ENCODE data around the gene C16orf54. TPM values are rescaled to one million over a fixed set of nuclear protein-coding genes. Genes with fewer than 3 reads are reported as not detected.

Gene C16orf54
- total and polyA plus RNA-seq, 9 of the 15 experiments (the other 6 are each of a cell fraction or from before 2014, with no cell fraction given) = 0.09 TPM; not detected in 8

GRCh38 chr16:29783094-29783953 is 37.5 kb upstream of the C16orf54 start (continued):
- TF ChIP-seq, protein P1, sequence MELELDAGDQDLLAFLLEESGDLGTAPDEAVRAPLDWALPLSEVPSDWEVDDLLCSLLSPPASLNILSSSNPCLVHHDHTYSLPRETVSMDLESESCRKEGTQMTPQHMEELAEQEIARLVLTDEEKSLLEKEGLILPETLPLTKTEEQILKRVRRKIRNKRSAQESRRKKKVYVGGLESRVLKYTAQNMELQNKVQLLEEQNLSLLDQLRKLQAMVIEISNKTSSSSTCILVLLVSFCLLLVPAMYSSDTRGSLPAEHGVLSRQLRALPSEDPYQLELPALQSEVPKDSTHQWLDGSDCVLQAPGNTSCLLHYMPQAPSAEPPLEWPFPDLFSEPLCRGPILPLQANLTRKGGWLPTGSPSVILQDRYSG (tag; conservative IDR thresholded peaks at IDR 0.05; ENCODE audit: low read depth) = peak; percentile 98
- peak; percentile 89 for TF ChIP-seq ZBTB17 (CRISPR knock-in tag; IDR thresholded peaks at IDR 0.05)
- TF ChIP-seq GATA2 (CRISPR knock-in tag; IDR thresholded peaks at IDR 0.05) = peak; percentile 11; the same call in 1 of the 2 replicates
- peak; percentile 83 for TF ChIP-seq TCFL5 (CRISPR knock-in tag; conservative IDR thresholded peaks at IDR 0.05)
- TF ChIP-seq, protein P2, sequence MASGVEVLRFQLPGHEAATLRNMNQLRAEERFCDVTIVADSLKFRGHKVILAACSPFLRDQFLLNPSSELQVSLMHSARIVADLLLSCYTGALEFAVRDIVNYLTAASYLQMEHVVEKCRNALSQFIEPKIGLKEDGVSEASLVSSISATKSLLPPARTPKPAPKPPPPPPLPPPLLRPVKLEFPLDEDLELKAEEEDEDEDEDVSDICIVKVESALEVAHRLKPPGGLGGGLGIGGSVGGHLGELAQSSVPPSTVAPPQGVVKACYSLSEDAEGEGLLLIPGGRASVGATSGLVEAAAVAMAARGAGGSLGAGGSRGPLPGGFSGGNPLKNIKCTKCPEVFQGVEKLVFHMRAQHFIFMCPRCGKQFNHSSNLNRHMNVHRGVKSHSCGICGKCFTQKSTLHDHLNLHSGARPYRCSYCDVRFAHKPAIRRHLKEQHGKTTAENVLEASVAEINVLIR (CRISPR knock-in tag; IDR thresholded peaks at IDR 0.05) = peak; percentile 20; the same call in 1 of the 2 replicates
- TF ChIP-seq BACH1 (tag; IDR thresholded peaks at IDR 0.05) = peak; percentile 86
- peak; percentile 95 for TF ChIP-seq KLF6 (CRISPR knock-in tag; IDR thresholded peaks at IDR 0.05; ENCODE audit: borderline replicate concordance)
- TF ChIP-seq ZFX (CRISPR knock-in tag; IDR thresholded peaks at IDR 0.05) = peak; percentile 42; the same call in 1 of the 2 replicates
- peak; percentile 95 for TF ChIP-seq MEF2D (tag; conservative IDR thresholded peaks at IDR 0.05; ENCODE audit: low read depth)
- peak; percentile 88 for TF ChIP-seq BCL6 (CRISPR knock-in tag; IDR thresholded peaks at IDR 0.05)
- peak; percentile 56; the same call in 1 of the 2 replicates for TF ChIP-seq ZNF444 (CRISPR knock-in tag; IDR thresholded peaks at IDR 0.05)
- 0 out of 2 replicates have a peak, but pooled peaks have one; percentile 43 for TF ChIP-seq STAT5B (CRISPR knock-in tag; IDR thresholded peaks at IDR 0.05)
- TF ChIP-seq ZNF311 (CRISPR knock-in tag; IDR thresholded peaks at IDR 0.05) = peak; percentile 84
- peak; percentile 43; the same call in 1 of the 2 replicates for TF ChIP-seq SMARCA4 (IDR thresholded peaks at IDR 0.05)
- peak; percentile 78; the same call in 1 of the 2 replicates for TF ChIP-seq DIDO1 (tag; IDR thresholded peaks at IDR 0.05; ENCODE audit: low read depth)
- peak in 1 of 2 experiments; percentile 93; a peak in 2 of 4 replicates for TF ChIP-seq TEAD1 (CRISPR knock-in tag; IDR thresholded peaks at IDR 0.05)
- TF ChIP-seq RNF219 (CRISPR knock-in tag; IDR thresholded peaks at IDR 0.05) = peak; percentile 84
- peak; percentile 98 for TF ChIP-seq DDX20 (tag; IDR thresholded peaks at IDR 0.05; ENCODE audit: low read depth)
- TF ChIP-seq SMAD4 (CRISPR knock-in tag; conservative IDR thresholded peaks at IDR 0.05) = peak; percentile 85
- TF ChIP-seq ZNF324 (CRISPR knock-in tag; IDR thresholded peaks at IDR 0.05) = peak; percentile 42; the same call in 1 of the 2 replicates
- peak; percentile 95 for TF ChIP-seq HDAC8 (tag; IDR thresholded peaks at IDR 0.05)
- peak; percentile 81 for TF ChIP-seq MECOM (CRISPR knock-in tag; IDR thresholded peaks at IDR 0.05)
- TF ChIP-seq, protein P3, sequence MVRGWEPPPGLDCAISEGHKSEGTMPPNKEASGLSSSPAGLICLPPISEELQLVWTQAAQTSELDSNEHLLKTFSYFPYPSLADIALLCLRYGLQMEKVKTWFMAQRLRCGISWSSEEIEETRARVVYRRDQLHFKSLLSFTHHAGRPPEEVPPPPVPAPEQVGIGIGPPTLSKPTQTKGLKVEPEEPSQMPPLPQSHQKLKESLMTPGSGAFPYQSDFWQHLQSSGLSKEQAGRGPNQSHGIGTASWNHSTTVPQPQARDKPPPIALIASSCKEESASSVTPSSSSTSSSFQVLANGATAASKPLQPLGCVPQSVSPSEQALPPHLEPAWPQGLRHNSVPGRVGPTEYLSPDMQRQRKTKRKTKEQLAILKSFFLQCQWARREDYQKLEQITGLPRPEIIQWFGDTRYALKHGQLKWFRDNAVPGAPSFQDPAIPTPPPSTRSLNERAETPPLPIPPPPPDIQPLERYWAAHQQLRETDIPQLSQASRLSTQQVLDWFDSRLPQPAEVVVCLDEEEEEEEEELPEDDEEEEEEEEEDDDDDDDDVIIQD (CRISPR knock-in tag; IDR thresholded peaks at IDR 0.05) = peak; percentile 81; the same call in 1 of the 2 replicates
